AG09319 (cell line): Measurements from ENCODE around the gene ANLN.

Experiments
- DNase-seq: peaks from one replicate; pipeline ENCODE4 v3.0.0-alpha.2; 2010; ENCODE audit warnings: low read depth; ENCODE audit errors: extremely low read depth
- TF ChIP-seq, protein P1 (sequence below): IDR thresholded peaks from 2 replicates; pipeline ENCODE4 v1.5.1; 2011; ENCODE audit warnings: low read depth, mild to moderate bottlenecking, inconsistent platforms, low read length, moderate library complexity

Gene ANLN

DNA sequence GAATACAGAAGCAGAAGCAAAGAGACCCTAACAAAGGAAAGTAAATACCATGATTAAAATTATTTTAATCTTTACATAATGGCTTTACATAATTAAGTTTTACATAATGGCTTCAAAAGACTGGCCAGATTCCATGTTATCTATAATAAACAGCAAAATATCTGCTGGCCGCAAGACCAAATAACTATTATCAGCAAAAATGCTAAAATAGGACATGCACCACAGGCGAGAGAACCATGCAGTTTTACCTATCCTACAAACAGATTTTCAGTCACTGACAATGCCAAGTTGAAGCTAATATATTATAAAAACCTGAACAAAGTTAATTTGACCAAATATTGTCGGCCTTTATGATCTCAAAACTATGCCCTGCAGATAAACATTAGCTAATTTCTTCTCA, 34.2 kb upstream of the ANLN start:
- TF ChIP-seq, protein P1, sequence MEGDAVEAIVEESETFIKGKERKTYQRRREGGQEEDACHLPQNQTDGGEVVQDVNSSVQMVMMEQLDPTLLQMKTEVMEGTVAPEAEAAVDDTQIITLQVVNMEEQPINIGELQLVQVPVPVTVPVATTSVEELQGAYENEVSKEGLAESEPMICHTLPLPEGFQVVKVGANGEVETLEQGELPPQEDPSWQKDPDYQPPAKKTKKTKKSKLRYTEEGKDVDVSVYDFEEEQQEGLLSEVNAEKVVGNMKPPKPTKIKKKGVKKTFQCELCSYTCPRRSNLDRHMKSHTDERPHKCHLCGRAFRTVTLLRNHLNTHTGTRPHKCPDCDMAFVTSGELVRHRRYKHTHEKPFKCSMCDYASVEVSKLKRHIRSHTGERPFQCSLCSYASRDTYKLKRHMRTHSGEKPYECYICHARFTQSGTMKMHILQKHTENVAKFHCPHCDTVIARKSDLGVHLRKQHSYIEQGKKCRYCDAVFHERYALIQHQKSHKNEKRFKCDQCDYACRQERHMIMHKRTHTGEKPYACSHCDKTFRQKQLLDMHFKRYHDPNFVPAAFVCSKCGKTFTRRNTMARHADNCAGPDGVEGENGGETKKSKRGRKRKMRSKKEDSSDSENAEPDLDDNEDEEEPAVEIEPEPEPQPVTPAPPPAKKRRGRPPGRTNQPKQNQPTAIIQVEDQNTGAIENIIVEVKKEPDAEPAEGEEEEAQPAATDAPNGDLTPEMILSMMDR, result no peak
- DNase-seq, result no peak

DNA sequence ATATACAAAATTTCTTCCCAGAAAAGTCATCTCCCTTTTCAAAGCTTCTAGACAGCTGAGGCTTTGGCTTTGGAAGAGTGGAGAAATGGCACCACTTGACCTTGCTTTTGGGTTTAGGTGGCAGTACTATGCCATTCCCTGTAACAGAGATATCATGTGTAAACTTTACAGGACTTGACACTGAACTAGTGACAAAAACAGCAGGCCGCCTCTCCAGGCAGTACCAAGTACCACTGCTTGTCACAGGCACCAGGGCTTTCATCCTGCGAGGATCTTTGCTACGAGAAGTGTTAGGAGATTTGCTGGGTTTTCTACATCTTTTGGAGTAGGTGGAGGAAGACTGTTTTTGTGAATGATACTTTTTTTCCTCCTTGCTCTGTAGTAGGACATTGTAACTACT, 32.6 kb upstream of the ANLN start:
- TF ChIP-seq, protein P1, result no peak
- DNase-seq, result no peak

DNA sequence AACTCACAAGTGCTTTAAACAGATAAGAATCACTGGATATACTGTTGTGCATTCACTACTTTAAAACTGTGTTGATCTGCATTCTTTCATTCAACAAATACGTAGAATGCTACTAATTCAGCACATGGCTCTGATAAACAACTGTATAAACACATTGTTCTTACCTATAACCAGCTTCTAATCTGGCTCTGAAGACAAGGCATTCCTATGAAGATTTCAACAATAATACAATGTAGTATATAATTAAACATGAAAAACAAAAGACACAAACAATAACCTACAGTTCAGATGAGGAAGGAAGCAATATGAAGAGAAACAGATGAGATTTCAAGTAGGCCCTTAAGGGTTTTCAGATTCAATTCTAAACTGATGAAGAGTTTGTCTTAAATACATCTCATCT, 31.1 kb upstream of the ANLN start:
- no peak for DNase-seq
- TF ChIP-seq, protein P1, result no peak

DNA sequence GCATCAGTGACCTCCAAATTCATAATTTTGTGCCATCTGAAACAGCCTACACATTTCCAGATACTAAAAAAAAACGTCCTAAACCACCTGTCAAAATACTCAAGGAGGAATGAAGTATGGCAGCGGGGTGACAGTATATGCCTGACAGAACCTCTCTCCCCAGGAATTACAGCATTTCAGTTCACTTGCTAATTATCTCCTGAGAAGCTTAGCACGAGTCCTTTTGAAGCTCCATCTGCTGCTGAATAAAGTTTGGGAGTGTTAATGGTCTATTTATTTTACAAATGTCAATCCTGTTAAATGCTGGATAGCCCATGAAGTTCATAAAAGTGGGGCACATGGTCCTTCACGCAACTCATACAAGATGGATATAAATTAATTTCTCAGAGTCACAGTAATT, 29.4 kb upstream of the ANLN start:
- DNase-seq, result no peak
- TF ChIP-seq, protein P1, result no peak

DNA sequence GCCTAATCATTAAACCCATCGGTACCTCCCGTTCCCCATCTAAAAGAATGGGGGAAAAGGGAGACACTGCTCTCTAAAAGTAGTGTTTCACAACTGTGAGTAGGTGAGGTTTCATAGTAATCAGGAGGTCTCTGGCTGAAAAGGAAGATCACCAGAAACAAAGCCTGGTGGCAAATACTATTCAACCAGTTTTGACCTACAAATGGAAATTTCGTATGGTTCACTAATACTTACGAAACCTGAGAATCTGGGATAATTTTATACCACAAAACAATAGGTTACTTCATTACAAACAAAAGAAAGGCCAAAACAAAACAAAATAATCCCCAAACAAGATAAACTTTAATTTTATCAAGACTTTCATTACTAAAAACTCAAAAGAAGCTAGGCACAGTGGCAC, 28.4 kb upstream of the ANLN start:
- TF ChIP-seq, protein P1, result no peak

DNA sequence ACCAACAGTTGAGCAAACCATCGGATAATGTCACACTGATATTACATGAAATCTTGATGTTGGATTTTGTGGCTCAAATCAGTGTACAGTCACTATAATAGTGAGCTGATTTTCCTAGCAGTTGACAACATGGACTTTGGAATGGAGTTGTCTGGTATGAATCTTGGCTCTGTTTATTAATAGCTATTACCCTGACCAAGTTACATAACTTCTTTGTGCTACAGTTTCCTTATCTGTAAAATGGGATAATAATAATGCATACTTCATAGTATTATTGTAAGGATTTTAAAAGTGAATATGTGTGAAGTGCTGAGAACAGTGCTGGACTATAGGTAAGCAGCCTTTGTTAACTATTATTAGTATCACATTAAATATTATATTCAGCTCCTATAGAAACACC, 26.1 kb upstream of the ANLN start:
- DNase-seq, result no peak
- TF ChIP-seq, protein P1, result no peak

More for the DNA sequence above, 28.4 kb upstream of the ANLN start:
- DNase-seq, result no peak

DNA sequence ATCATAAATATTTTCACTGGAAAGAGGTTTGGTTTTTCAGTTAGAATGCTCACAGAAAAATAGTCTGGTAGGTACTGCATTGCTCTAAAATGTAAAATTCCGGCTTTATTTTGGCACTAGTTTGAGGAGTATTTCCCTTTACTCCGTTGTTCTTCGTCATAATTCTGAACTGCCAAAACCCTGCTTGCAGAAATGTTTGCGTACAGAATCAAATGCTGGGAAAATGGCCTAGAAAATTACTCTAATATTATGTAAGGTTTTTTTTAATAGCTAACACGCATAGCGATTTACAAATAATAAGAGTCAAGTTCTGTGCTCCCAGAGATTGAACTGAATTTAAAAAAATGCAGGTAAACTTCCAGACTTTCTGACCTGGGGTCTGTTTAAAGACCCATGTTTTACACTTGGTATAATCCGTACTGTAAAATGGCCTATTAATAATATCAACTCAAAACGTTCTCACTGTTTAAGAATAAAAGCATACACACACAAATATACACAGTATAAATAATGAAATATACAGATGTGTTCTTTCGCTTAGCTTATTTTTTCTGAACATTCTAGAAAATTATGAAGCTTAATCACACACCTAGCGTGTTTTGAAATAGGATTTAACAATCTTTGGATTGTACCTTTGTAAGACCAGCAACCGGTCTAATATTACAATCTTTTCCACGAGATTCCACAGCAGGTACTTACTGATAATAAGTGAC, 23.5 kb upstream of the ANLN start:
- DNase-seq, result no peak
- TF ChIP-seq, protein P1, result no peak
